Parathyroid adenoma (tissue), 2 donors: ENCODE data around the gene CD28.

Experiments
- H2AFZ ChIP-seq: fragments of 300-600 bp; sonication (generic); one replicate; pipeline ENCODE4 v1.7.0; 2017; ENCODE audit warnings: antibody characterized with exemption, mild to moderate bottlenecking
- H3K27ac ChIP-seq: fragments of 300-600 bp; sonication (generic); one replicate; pipeline ENCODE4 v1.7.0; 2017
- H3K27me3 ChIP-seq: fragments of 300-600 bp; sonication (generic); one replicate; pipeline ENCODE4 v1.7.0; 2017; ENCODE audit warnings: low read length; ENCODE audit not compliant: control insufficient read depth, insufficient read depth
- H3K36me3 ChIP-seq: fragments of 300-600 bp; sonication (generic); one replicate; pipeline ENCODE4 v1.7.0; 2017; ENCODE audit warnings: low read length; ENCODE audit not compliant: control insufficient read depth, insufficient read depth
- H3K4me1 ChIP-seq: fragments of 300-600 bp; sonication (generic); one replicate; pipeline ENCODE4 v1.7.0; 2017; ENCODE audit warnings: control low read depth
- H3K4me2 ChIP-seq: fragments of 300-600 bp; sonication (generic); one replicate; pipeline ENCODE4 v1.7.0; 2017; ENCODE audit warnings: low read length
- H3K4me3 ChIP-seq: fragments of 300-600 bp; sonication (generic); one replicate; pipeline ENCODE4 v1.7.0; 2017; ENCODE audit warnings: low read depth, low read length
- H3K79me2 ChIP-seq: fragments of 300-600 bp; sonication (generic); one replicate; pipeline ENCODE4 v1.7.0; 2017; ENCODE audit warnings: control low read depth
- H3K9ac ChIP-seq: fragments of 300-600 bp; sonication (generic); one replicate; pipeline ENCODE4 v1.7.0; 2017; ENCODE audit warnings: mild to moderate bottlenecking
- H3K9me3 ChIP-seq: fragments of 300-600 bp; sonication (generic); one replicate; pipeline ENCODE4 v1.7.0; 2017; ENCODE audit warnings: low read length; ENCODE audit not compliant: control insufficient read depth
- CTCF ChIP-seq: fragments of 300-600 bp; sonication (generic); IDR thresholded peaks from one replicate; pipeline ENCODE4 v1.7.0; 2017; ENCODE audit warnings: antibody characterized with exemption, mild to moderate bottlenecking
- donor health status: primary hyperparathyroidism.

The CD28 gene

GRCh38 chr2:203704430-203704829, 2.0 kb upstream of the CD28 start:
- Histone ChIP-seq H3K27ac (no peak overlapping the region), H3K36me3 (no peaks in the 10 kb centered on the region), H3K4me3 (no peak overlapping the region), H2AFZ (no peak overlapping the region), H3K4me1 (no peaks in the 10 kb centered on the region), H3K27me3 (no peaks in the 10 kb centered on the region), H3K79me2 (no peaks in the 10 kb centered on the region), H3K9ac (no peak overlapping the region), H3K4me2 (no peak overlapping the region), H3K9me3 (no peaks in the 10 kb centered on the region)
- TF ChIP-seq CTCF = no peak

GRCh38 chr2:203705178-203705577, 1.3 kb upstream of the CD28 start:
- Histone ChIP-seq H3K4me2 (no peak overlapping the region), H3K9ac (no peak overlapping the region), H2AFZ (no peak overlapping the region), H3K9me3 (no peaks in the 10 kb centered on the region), H3K4me3 (no peak overlapping the region), H3K27ac (no peak overlapping the region), H3K27me3 (no peaks in the 10 kb centered on the region), H3K79me2 (no peaks in the 10 kb centered on the region), H3K36me3 (no peaks in the 10 kb centered on the region), H3K4me1 (no peaks in the 10 kb centered on the region)
- no peak for TF ChIP-seq CTCF

GRCh38 chr2:203707530-203707929, 1.1 kb downstream of the CD28 start:
- Histone ChIP-seq H3K27ac (no peak overlapping the region), H3K4me2 (no peak overlapping the region), H3K36me3 (no peaks in the 10 kb centered on the region), H3K79me2 (no peaks in the 10 kb centered on the region), H3K4me3 (no peak overlapping the region), H3K9ac (no peak overlapping the region), H3K4me1 (no peaks in the 10 kb centered on the region), H2AFZ (no peak overlapping the region), H3K27me3 (no peaks in the 10 kb centered on the region), H3K9me3 (no peaks in the 10 kb centered on the region)
- no peak for TF ChIP-seq CTCF

- Histone ChIP-seq H3K4me2 (no peak overlapping the region), H3K79me2 (no peaks in the 10 kb centered on the region), H3K27me3 (no peaks in the 10 kb centered on the region), H3K9me3 (no peaks in the 10 kb centered on the region), H3K4me1 (no peaks in the 10 kb centered on the region), H3K9ac (no peak overlapping the region), H3K4me3 (no peak overlapping the region), H3K27ac (no peak overlapping the region), H2AFZ (no peak overlapping the region), H3K36me3 (no peaks in the 10 kb centered on the region)
- TF ChIP-seq CTCF = no peak
These were observed 2.5 kb downstream of the CD28 start for GRCh38 chr2:203708846-203709396.

GRCh38 chr2:203709416-203710040, 3.1 kb downstream of the CD28 start:
- Histone ChIP-seq H2AFZ (no peak overlapping the region), H3K27ac (no peak overlapping the region), H3K9me3 (no peaks in the 10 kb centered on the region), H3K4me3 (no peak overlapping the region), H3K27me3 (no peaks in the 10 kb centered on the region), H3K79me2 (no peaks in the 10 kb centered on the region), H3K4me2 (no peak overlapping the region), H3K9ac (no peak overlapping the region), H3K4me1 (no peaks in the 10 kb centered on the region), H3K36me3 (no peaks in the 10 kb centered on the region)
- no peak for TF ChIP-seq CTCF
